ENCODE measurements around the gene LRRC1.

LRRC1 gene

DNA sequence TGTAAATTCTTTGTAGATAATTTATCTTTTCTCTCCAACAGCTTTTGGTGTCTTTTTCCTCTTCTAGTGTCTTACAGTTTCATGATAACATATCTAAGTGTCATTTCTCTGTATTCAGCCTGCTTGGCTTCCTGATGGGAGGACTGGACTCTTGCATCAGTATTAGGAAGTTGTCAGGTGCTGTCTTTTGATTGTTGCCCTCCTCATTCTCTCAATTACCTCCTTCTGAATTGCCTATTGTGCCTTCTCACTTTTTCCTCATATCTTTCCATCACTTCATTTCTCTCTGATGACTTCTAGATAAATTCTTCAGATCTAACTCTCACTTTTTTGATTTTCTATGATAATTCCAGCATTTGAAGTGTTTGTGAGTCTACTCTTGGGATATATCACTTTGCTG is 162.0 kb downstream of the LRRC1 start:
- H3K9ac ChIP-seq = no peak overlapping the region
- no peaks in the 10 kb centered on the region for H4K20me1 ChIP-seq
- no peak overlapping the region for H3K4me3 ChIP-seq
- no peak overlapping the region for H3K27ac ChIP-seq
- no peaks in the 10 kb centered on the region for H3K9me3 ChIP-seq
- no peak overlapping the region for H3K4me2 ChIP-seq
- peaks cover 9% of the 10 kb centered on the region for H3K4me1 ChIP-seq
- TF ChIP-seq Cebpa-rat (IDR thresholded peaks at IDR 0.05) = no peak
- H3K27me3 ChIP-seq = no peaks in the 10 kb centered on the region
- H3K36me3 ChIP-seq = no peaks in the 10 kb centered on the region

DNA sequence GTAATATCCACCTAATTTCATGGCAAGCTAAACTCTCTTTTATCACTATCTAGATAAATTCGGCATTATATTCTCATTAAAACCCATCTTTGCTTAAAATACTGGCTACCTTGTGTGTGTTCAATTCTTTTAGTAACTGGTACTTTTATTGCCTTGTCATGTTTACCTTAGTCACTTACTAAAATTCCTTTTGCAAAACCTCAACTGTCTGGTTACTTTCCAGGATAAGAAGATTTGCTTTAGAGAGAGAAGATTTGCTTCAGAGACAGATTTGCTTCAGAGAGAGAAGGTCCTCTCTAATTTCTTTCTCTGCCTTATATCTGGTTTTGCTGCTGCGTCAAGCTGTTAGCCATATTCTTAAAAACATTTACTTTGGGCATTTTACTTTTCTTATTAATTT is 164.9 kb downstream of the LRRC1 start:
- no peaks in the 10 kb centered on the region for H3K36me3 ChIP-seq
- H3K9ac ChIP-seq = no peak overlapping the region
- H4K20me1 ChIP-seq = no peaks in the 10 kb centered on the region
- H3K9me3 ChIP-seq = no peaks in the 10 kb centered on the region
- no peak for TF ChIP-seq Cebpa-rat (IDR thresholded peaks at IDR 0.05)
- no peak overlapping the region for H3K4me2 ChIP-seq
- H3K4me3 ChIP-seq = no peak overlapping the region
- no peaks in the 10 kb centered on the region for H3K27me3 ChIP-seq
- peaks cover 13% of the 10 kb centered on the region for H3K4me1 ChIP-seq
- no peak overlapping the region for H3K27ac ChIP-seq

DNA sequence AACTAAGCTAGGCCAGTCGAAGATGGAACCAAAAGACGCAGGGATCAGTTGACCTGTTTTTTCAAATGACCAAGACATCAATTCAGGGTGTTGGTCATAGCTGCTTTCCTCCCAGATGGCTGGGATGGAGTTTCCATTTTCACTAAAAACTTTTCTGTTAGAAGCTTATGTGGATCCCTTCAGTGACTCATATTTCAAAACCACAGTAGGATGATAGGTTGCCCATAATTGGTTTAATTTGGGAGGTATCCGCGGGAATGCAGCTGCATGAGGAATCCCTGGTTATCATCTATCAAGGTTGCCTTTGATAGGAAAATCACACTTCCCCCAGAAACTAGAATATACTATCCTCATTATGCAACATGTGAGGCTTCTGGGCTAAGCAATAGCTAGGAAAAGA is 165.5 kb downstream of the LRRC1 start:
- H3K9ac ChIP-seq = no peak overlapping the region

DNA sequence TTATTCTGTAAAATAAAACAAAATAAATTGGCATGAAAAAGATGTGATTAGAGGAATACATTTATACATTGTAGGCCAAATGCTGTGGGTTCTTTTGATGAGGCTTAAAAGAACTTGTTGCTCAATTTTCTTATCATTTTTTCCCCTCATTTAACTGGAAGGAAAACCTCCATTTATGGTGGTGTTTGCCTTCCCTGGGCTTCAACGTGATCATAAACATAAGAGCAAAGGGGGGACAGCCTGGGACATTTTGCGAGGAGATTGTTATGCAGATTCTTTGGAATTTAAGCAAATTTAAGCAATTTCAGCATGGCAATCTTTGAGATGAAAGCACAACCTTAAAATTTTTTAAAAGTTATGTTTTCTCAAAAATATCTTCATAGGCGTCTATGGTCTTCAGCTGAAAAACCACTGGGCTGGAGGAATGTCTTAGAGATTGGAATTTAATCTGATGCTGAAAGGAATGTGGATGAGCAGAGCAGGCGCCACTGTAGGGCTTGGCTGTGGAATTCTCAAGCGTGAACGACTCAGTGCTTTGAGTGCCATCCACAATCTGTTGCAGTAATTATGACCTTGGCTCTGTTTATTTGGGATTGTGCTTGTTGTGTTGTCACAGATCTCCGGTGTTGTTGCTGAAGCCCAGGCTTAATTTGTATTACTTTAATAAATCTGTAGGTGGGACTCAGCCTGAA is 167.0 kb downstream of the LRRC1 start:
- H3K36me3 ChIP-seq = no peaks in the 10 kb centered on the region
- no peak overlapping the region for H3K9ac ChIP-seq
- TF ChIP-seq Cebpa-rat (IDR thresholded peaks at IDR 0.05) = no peak
- no peak overlapping the region for H3K4me3 ChIP-seq
- peaks cover 7% of the 10 kb centered on the region; the same call in 1 of the 2 replicates for H3K9me3 ChIP-seq
- peaks cover 7% of the 10 kb centered on the region; the same call in 1 of the 2 replicates for H3K4me1 ChIP-seq
- H3K27ac ChIP-seq = no peak overlapping the region
- H3K27me3 ChIP-seq = no peaks in the 10 kb centered on the region
- no peak overlapping the region for H3K4me2 ChIP-seq
- no peaks in the 10 kb centered on the region for H4K20me1 ChIP-seq

More for the DNA sequence above, 165.5 kb downstream of the LRRC1 start:
- no peaks in the 10 kb centered on the region for H3K27me3 ChIP-seq
- no peak overlapping the region for H3K4me3 ChIP-seq
- no peaks in the 10 kb centered on the region for H4K20me1 ChIP-seq
- no peaks in the 10 kb centered on the region for H3K36me3 ChIP-seq
- peaks cover 3% of the 10 kb centered on the region; the same call in 1 of the 2 replicates for H3K9me3 ChIP-seq
- no peak overlapping the region for H3K27ac ChIP-seq
- H3K4me1 ChIP-seq = peaks cover 7% of the 10 kb centered on the region
- TF ChIP-seq Cebpa-rat (IDR thresholded peaks at IDR 0.05) = no peak
- H3K4me2 ChIP-seq = no peak overlapping the region

DNA sequence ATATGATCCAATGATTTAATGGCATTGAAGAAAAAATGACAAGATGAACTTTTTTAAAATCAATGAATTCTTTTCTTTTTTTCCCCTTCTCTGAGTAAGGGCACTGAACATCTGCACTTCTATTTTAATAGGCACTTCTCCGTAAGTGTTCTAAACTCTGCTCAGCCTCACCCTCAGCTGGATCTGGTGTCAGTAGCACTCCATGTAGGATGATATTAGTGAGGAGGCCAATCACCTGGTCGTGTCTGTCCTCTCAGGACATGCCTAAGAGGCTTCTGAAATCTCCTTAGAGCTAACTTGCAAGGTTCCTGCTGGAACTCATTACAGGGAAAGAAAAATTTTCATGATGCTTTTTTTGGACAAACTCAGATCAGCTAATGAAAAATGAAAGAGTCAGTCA is 167.8 kb downstream of the LRRC1 start:
- no peak overlapping the region for H3K4me3 ChIP-seq

DNA sequence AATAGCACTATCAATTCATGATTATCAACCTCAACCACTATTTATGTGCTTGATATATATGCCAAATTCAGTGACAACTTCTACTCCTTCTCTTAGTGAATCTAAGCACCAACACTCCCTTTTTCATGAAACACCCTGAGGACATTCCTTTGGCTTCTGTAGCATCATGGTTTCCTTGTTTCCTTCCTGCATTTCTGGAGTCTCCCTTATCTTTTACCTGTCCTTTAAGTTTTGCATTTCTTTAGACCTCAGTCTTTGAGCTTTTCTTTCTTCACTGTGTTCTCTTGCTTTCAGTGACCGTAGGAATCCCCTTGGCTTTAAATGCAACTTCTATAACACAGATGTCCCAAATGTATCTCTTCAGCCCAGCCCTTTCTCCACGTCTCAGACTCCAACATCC is 172.6 kb downstream of the LRRC1 start:
- Histone ChIP-seq H3K27ac (no peak overlapping the region), H3K9ac (no peak overlapping the region), H3K27me3 (no peaks in the 10 kb centered on the region), H4K20me1 (no peaks in the 10 kb centered on the region), H3K36me3 (no peaks in the 10 kb centered on the region), H3K9me3 (peaks cover 7% of the 10 kb centered on the region; the same call in 1 of the 2 replicates), H3K4me1 (peaks cover 21% of the 10 kb centered on the region), H3K4me3 (no peak overlapping the region), H3K4me2 (no peak overlapping the region)
- no peak for TF ChIP-seq Cebpa-rat (IDR thresholded peaks at IDR 0.05)

More for the DNA sequence above, 167.8 kb downstream of the LRRC1 start:
- Histone ChIP-seq H3K9ac (no peak overlapping the region), H4K20me1 (no peaks in the 10 kb centered on the region), H3K27ac (no peak overlapping the region), H3K4me2 (no peak overlapping the region), H3K9me3 (peaks cover 7% of the 10 kb centered on the region; the same call in 1 of the 2 replicates), H3K4me1 (peaks cover 12% of the 10 kb centered on the region), H3K36me3 (no peaks in the 10 kb centered on the region), H3K27me3 (no peaks in the 10 kb centered on the region)
- TF ChIP-seq Cebpa-rat (IDR thresholded peaks at IDR 0.05) = no peak
